ENCODE results near the gene DNAJB8.

The DNAJB8 gene

DNA sequence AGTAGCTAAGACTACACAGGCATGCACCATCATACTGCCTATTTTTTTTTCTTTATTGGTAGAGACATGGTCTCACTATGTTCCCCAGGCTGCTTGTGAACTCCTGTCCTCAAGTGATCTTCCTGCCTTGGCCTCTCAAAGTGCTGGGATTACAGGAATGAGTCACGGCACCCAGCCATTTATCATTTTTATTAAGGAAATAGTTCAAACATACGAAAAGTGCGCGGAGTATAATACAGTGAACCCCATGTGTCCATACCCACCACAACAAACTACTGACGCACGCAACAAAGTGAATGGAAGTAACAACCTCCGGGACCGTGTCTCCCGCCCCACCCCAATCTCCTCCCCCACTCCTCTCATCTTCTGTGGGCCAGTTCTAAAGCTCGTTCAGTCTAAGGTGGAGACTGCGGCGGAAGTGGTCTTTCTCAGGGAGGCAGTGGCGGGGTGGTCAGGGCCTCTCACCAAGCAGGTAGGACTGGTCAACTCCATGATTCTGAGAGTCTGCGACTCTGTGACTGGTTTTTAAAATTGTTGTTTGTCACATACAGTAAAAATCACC is 42.1 kb downstream of the DNAJB8 start:
- DNase-seq = no peak

DNA sequence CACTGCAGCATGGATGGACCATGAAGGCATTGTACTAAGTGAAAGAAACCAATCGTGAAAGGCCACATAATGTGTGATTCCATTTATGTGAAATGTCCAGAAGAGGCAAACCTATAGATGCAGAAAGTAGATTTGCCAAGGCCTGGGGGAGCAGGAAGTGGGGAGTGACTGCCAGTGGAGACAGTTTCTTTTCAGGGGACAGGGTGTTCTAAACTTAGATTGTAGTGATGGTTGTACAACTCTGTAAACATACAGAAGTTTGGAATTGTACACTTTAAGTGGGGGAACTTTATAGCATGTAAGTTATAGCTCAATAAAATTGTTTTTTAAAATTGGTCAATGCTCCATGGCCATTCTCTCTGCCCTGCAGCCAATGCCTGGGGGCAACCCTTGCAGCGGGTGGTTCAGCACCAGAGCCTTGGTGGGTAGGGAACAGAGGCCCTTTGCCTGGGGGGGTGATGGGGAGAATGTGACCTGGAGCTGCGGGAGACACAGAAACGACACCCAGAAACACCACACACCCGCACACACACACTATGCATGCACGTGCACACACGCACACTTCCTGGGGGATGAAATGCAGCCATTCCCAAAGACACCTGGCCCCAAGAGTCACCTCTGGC is 43.1 kb downstream of the DNAJB8 start:
- no peak for DNase-seq

DNA sequence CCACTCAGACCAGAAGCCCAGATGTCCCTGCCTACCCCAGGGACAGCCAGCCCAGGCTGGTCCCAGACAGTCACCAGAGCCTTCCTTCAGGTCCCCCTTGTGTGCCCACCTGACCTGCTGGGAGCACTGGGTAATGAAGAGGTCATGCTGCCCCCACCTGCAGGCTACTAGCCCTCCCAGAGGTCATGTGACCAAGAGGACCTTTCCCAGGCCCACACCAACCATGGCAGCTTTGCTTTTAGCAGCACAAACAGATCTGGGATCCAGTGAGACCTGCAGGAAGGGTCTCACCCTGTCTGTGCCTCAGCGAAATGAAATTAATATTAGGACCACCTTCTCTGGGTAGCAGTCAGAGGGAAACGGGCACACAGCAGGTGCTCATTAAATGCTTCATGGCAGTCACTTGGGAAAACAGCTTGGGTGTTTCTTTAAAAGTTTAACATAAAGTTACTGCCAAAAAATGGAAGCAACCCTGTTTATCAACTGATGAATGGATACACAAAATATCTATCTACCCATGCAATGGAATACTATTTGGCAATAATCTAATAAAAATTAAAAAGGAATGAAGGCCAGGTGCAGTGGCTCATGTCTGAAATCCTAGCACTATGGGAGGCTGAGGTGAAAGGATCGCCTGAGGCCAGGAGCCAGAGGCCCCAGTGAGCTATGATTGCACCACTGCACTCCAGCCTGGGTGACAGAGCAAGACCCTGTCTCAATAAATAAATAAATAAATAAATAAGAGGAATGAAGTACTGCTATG is 43.7 kb downstream of the DNAJB8 start:
- no peak for DNase-seq

DNA sequence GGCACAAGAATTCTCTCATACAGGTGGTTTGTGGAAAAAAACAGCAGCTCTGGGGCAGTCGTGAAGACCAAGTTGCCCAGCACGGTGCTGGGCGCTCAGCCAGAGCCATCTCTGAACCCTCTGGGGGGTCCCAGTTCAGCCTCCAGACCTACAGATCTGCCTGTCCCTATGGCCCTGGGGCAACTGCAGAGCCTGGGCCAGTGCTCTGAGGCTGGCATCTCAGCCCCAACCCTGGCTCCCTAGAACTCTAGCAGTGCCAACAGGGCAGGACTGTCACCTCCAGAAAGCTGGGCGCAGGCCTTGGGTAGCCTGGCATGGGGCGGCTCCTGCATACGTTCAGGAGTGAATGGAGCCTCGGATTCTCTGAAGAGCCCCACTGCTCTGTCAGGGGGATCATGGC is 44.7 kb downstream of the DNAJB8 start:
- no peak for DNase-seq

DNA sequence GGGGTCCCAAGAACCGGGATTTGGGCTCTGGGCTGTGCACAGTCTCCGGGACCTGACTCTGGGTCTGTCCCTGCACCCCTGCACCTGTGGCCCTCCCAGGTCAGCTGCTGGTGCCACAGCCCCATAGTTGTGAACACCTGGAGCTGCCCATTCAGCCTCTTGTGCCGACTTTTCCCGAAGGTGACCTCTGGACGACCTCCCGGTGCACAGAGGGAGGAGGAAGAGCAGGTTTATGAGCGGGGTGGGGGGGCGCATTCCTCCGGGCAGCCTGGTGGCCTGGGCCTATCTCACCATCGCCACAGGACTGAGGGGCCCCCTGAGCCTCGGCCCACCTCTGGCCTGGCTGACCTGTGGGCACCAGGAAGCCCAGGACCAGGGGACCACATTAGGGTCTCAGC is 45.3 kb downstream of the DNAJB8 start:
- DNase-seq = no peak

DNA sequence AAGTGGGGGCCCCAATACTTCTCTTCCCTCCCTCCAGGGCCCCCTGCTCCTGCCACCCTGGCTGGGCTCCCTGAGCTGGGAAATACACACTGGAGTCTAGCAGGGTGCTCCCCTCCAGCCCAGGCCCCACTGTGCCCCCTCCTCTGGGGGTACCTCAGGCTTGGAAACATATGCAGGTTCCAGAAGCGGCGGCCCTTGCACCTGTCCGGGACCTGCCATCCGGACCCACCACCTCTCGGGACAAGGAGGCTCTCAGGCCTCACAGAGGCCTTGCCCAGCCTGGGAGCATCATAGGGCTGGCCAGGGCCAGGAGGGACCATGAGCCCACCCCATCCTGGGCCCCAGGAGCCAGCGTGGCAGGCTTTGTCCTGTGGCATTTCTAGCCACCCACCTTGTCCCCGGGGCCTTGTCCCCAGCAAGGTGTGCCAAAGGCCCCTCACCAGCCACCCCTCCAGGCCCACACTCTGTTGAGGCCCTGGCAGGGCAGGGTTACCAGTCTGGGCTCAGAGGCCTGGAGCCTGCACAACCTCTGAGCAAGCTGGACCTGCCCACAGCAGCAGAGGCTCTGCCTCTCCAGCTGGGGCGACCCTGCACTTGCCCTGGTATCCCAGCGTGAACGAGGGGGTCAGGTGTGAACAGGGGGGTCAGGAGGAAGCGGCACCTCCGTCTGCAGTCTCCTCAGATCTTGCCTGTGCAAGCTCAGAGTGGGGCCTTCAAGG is 45.8 kb downstream of the DNAJB8 start:
- DNase-seq = no peak

DNA sequence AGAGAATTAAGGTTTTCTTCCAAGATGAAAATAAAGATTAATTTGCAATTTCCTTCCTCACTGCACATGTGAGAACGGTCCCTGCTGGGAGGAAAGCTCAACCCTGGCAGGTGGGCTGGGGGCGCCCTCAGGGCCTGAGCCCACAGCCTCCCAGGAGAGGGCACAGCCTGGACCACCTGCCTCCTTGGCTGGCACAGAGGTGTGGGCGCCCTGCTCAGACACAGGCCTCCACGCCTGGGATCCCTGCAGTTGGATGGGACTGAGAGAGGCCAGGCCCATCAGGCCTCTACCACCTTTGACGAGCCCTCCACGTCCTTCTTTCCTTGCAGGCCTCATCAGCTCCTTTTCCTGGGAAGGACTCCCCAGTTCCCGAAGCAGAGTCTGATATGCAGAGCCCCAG is 46.4 kb downstream of the DNAJB8 start:
- no peak for DNase-seq

DNA sequence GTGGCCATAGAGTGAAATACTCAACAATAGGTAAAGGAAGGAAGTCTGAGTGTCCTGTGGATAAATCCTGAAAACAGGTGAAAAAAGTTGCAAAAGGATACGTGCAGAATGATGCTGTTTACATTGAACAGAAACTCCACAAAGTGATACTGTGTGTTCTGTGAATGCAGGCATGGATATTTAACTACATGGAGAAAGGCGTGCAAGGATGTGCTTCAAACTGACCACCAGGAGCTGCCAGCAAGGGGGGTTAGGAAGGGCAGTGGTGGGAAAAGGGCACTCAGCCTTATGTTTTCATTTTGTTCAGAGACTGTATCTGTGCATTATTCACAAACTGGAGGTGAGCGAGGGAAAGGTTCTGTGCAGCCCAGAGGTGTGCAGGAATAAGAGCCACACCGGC is 47.4 kb downstream of the DNAJB8 start:
- no peak for DNase-seq

DNA sequence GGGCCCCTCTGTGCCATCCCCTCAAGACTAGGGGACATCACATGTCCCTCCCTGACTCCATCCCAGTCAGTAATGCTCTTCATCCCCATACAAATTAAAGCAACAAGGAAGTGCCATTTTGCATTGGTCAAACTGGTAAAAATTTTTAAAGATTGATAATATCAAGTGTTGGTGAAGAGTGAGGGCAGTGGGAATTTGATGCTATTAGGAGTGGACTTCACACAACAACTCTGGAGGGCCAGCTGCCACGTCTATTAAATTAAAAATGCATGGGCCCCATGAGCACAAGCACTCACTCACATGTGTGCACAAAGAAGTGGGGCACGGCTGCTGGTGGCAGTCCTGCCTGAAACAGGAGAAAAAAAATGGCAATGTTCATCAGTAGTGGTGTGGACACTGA is 47.8 kb downstream of the DNAJB8 start:
- no peak for DNase-seq

DNA sequence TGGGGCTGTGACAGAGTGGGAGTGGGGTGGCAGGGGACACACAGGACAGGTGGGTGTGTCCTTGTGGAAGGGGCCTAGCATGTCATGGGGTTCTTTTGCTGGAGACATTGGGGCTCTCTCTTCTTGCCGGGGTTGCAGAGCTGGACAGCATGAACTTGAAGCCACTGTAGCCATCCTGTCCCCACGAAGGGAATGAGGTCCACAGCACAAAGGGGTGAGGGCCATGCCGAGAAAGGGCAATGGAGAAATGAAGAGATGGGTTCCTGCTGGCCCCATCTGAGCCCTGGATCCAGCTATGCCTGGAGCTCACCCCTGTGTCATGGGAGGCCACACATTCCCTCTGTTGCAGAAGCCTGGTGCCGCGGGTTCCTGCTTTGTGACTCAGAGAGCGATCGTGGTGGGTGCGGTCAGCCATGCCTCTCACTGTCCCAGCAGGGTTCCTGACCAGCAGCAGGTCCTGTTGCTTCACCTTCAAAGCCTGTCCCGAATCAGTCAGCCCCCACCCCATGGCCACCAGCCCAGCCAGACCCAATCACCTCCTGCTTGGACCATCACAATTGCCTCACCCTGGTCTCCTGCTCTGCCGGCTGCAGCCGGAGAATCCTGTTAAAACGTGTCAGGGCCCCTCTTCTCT is 50.0 kb downstream of the DNAJB8 start:
- DNase-seq = peak in 1 of 2 donors; percentile 57

DNA sequence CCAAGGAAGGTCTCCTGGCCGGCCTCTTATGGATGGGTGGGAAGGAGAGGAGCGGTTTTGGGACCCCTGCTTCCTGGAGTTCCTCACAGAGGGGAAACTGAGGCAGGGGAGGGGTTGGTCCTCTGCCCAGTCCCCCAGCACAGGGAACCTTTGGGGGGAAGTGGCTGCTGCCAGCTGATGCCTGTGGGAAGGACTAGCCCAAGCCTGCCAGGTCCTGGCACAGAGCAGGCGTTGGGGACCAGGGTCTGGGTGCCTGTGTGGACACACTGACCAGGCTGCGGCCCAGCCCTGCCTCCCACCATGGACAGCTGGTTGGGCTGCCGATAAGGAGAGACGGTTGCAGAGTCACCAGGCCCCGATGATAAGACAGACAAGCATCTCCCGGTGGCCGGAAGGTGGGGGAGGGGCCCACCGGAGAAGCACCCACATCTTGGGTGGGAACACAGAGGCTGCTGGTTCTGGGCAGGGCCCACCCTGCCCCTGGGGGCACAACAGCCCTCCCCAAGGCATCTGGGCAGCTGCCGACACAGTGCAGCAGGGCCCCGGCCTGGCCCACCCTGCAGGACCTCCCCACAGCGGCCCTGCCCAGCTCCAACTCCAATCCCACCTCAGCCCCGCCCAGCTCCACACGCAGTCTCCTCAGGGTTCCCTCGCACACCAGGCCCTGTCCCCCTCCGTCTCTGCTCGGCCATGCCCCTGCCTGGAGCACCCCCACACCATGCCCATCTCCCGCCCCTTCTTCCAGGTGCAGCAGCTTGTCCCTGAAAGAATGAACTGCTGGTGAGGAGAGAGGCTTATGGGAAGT is 50.7 kb downstream of the DNAJB8 start:
- DNase-seq = peak in 1 of 2 donors; percentile 29

DNA sequence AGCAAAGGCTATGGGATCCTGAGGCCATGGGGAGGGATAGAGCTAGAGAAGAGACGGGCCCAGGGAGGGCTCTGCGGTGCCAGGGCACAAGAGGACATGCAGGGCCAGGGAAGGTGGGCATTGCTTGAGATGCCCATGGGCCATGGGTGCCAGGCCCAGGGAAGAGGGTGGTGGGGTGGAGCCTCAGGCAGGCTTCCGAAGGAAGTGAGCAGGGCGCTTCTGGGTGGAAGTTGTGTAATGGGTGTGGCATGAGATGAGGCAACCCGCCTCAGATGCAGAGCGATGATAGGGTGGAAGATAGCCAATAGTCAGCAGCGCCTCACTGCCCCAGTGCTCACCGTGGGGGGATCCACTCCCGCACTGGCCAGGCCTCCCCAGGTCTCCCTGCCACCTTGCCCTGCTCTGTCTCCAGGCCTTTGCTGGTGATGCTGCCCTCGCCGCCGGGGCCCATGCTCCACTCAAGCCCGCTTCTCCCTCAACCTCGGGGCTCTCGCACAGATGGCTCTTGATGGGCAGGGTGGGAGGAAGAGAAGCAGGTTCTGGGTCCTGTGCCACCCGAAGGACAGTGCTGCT is 51.4 kb downstream of the DNAJB8 start:
- peak in 1 of 2 donors; percentile 21 for DNase-seq

DNA sequence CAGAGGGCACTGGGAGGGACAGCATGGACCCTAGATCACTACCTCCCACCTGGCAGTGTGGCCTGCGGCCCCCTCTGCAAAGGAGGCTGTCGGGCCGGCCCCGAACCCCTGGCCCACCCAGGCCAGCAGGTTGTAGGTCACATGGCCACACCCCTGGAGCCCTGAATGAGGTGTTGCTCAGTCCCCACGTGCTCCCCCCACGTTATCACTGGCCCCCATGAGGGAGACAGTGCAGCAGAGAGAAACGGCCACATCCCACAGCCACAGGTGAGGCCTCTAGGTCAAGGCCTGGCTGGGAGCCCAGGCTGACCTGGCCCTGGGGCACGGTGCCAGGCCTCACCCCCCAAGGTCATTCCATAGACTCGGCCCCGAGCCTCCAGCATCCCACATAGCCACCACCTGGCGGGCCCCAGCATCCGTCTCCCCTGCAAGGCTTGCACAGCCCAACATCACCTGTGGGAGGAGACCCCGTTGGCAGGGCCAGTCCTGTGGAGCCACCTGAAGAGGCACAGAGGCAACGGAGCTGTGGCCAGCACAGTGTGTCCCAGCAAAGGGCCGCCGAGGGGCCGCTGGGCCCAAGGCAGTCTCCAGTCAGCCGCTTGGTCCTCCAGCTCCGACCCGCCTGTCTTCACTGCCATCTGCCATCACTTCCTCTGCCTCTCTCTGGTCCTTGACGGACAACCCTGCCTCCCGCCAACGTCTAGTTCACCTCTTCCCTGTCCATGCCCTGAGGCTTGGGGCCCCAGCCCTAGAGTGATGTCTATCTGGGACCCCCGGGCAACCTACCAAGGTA is 53.1 kb downstream of the DNAJB8 start:
- DNase-seq = no peak

DNA sequence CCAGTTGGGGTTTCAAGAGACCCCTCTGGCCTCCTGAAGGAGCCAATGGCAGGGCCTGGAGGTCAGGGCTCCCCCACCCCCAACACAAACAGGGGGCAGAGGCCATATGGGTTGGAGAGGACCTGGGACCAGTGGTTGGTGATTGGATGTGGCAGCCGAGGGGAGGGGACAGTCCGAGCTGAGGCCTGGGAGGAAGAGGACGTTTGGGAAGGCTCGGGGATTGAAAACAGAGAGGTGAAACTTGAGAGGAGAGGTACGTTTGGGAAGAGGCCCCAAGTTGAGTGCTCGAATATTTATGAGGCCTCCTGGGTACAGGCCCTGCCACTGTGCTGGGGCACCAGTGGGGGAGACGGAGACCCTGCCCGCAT is 53.7 kb downstream of the DNAJB8 start:
- DNase-seq = no peak

Data from CD4-positive, alpha-beta T cell treated with Interleukin-4 for 1 hour (primary cell).